ENCODE data around the gene FAM83B.
"Not testable (repeated sequence)": the region's sequence is repeated elsewhere in the genome, so short reads cannot be mapped to it uniquely, and the experiment has no call there.

FAM83B gene, protein sequence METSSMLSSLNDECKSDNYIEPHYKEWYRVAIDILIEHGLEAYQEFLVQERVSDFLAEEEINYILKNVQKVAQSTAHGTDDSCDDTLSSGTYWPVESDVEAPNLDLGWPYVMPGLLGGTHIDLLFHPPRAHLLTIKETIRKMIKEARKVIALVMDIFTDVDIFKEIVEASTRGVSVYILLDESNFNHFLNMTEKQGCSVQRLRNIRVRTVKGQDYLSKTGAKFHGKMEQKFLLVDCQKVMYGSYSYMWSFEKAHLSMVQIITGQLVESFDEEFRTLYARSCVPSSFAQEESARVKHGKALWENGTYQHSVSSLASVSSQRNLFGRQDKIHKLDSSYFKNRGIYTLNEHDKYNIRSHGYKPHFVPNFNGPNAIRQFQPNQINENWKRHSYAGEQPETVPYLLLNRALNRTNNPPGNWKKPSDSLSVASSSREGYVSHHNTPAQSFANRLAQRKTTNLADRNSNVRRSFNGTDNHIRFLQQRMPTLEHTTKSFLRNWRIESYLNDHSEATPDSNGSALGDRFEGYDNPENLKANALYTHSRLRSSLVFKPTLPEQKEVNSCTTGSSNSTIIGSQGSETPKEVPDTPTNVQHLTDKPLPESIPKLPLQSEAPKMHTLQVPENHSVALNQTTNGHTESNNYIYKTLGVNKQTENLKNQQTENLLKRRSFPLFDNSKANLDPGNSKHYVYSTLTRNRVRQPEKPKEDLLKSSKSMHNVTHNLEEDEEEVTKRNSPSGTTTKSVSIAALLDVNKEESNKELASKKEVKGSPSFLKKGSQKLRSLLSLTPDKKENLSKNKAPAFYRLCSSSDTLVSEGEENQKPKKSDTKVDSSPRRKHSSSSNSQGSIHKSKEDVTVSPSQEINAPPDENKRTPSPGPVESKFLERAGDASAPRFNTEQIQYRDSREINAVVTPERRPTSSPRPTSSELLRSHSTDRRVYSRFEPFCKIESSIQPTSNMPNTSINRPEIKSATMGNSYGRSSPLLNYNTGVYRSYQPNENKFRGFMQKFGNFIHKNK

GRCh38 chr6:54846243-54846856 lies at the start of gene FAM83B:
Gene FAM83B (plus strand): TSS chr6:54846771. CDS start chr6:54870247, 23,476 bp downstream.
- DNase-seq, result peak; percentile 60

- DNase-seq, result not testable (repeated sequence)
These were observed 49.7 kb upstream of the FAM83B start for GRCh38 chr6:54796918-54797317.

DNA sequence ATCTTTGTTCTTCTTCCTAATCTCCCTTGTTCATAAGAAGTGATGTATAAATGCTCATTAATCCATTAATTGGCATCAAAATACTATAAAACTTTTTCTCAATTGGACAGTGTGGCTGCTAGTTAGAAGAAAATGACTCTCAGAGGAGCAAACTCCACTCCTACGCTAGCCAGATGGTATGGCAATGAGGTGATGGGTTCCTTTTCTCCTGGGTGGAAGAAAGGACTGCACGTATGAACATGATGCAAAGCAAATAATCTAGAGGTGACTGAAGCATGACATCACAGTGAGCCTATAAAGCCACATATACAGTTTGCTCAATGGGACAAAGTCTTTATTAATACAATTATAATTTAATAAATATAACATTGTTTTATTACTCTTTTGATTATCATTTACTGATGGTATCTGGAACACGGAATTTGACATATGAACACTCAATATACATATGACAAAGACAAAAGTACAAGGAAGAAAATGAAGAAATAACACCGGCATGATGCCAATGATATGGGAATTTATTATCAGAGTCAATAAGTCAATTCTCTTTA lies 46.4 kb upstream of the FAM83B start:
- no peak for DNase-seq

DNA sequence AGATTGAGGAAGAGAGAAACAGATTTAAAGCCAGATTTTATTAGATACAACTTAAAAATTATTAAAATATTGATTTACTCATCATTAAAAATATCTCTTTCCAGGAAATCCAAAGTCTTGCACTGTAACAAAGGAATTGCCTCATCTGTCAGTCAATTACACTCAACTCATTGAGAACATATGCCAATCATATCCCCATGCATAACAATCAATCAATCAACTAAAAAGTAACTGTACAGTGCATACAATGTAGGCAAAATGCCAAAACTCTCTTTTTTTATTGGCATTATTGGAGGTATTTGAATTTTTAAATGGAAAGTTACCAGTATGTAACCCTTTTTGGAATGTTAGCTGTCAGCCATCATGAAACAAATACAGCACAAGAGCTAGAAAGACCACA lies 45.3 kb upstream of the FAM83B start:
- no peak for DNase-seq

- no peak for DNase-seq
These were observed 44.9 kb upstream of the FAM83B start for GRCh38 chr6:54801669-54802068.

DNA sequence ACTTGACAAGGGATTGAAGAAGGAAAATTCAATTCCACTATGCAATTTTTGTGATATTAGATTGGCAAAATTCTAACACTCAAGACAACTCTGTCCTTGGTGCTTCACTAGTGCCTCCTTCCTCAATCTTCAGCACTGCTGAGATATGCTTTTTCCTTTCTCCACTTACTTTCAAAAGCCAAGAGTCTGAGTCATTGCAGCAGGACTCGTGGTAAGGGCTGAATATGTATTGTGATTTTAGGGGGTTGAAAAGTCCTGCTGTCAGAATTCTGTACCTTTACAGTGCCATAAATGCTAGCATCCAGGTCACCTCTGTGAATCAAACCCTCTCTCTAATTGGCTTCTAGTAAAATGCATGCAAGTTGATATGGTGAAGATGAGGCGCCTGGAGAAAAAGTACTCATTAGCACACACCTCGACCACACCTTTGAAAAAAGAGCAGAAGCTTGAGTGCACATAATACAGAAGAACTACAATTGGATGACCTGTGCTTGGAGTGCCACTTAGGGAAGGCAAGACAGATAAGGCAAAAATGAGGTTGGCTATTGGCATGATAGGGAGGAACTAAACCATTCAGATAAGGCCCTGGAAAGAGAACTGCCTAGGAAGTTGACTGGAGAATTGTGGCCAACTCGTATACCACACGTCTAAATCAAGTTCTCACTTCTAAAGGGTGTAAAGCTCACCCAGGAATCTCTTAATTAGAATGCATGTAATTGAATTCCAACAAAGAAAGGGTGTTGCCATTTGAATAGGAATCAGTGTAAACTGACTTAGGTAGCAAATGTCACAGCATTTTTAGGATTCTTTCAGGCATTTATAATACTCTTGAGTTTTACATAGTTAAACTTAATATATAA lies 43.6 kb upstream of the FAM83B start:
- no peak for DNase-seq

GRCh38 chr6:54805077-54805476 lies 41.5 kb upstream of the FAM83B start:
- no peak for DNase-seq

DNA sequence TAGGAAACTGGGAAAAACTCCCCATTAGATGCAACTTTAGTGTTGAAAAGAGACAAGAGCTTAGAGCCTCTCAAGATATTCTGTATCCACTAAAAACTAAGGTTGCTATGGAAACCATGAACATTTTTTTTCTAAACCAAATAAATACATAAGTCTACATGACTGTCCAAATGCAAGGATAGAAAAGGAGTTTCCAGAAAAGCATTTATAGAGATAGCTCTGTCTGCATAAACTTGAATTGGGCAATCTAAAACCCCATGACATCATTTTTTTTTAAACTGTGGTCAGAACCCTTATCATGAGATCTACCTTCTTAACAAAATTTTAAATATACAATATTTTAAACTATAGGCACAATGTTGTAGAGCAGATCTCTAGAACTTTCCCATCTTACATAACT lies 36.4 kb upstream of the FAM83B start:
- DNase-seq, result no peak

GRCh38 chr6:54813892-54814291 lies 32.7 kb upstream of the FAM83B start:
- DNase-seq, result peak; percentile 100

GRCh38 chr6:54817236-54817635 lies 29.3 kb upstream of the FAM83B start:
- no peak for DNase-seq

DNA sequence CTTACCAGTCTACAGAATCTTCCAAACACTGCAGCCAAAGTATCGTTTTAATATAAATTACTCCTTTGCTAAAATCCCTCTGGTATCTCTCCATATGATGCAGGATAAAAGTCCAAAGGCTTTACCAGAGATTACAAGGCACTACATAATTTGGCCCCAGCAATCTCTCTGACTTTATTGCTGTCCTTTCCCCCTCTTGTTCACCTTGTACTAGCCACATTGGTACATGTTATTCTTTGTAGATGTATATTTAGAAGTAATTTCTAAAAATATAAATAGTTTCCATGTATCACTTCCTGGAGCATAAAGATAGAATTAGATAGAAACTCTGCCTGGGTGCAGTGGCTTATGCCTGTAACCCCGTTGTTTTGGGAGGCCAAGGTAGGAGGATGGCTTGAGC lies 28.7 kb upstream of the FAM83B start:
- no peak for DNase-seq

DNA sequence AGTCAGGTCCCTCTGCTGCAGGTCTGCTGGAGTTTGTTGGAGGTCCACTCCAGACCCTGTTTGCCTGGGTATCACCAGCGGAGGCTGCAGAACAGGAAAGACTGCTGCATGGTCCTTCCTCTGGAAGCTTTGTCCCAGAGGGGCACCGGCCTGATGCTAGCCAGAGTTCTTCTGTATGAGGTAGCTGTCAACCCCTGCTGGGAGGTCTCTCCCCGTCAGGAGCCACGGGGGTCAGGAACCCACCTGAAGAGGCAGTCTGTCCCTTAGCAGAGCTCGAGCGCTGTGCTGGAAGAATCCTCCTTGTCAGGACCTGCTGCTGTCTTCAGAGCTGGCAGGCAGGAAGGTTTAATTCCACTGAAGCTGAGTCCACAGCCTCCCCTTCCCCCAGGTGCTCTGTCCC lies 22.3 kb upstream of the FAM83B start:
- DNase-seq, result not testable (repeated sequence)

DNA sequence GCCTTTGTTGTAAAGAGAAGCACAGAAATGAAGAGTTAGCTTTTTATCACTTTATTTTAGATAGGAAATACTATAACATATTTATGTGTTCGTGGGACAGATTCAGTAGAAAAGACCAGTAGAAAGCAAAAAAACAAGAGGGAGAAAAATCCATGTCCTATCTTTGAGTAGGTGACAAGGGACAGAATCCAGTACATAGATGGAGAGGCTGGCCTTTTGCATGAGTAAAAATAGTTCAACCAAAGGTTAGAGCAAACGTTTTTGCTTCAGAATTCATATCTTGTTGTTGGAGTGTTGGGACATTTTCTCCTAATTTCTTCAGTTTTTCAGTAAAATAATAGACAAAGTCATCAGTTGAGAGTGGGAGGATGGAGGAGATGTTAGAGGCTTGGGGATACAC lies 19.6 kb upstream of the FAM83B start:
- no peak for DNase-seq

DNA sequence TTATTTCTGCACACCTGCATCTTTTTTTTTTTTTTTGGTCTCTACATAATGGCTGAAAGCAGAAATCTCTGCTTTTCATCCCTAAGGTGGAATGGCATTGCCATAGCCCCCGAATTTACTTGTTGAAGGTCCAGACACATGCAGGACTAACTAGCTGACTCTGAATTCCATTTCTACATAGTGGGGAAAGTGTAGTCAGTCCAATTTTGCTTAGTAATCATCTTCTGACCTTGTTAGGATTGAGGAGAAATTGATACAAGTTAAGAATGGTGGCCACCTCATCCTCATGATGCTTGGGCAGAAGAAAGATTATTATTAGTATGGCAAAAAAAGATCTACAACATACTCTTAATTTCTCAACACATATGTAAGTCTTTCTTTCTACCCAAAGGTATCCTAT lies 16.4 kb upstream of the FAM83B start:
- DNase-seq, result no peak

GRCh38 chr6:54835176-54835575 lies 11.4 kb upstream of the FAM83B start:
- DNase-seq, result no peak

GRCh38 chr6:54846857-54847674 lies 495 bp downstream of the FAM83B start:
- no peak for DNase-seq

GRCh38 chr6:54847799-54848597 lies 1.4 kb downstream of the FAM83B start:
- DNase-seq, result no peak

- DNase-seq, result no peak
These were observed 3.5 kb downstream of the FAM83B start for GRCh38 chr6:54850114-54850513.

DNA sequence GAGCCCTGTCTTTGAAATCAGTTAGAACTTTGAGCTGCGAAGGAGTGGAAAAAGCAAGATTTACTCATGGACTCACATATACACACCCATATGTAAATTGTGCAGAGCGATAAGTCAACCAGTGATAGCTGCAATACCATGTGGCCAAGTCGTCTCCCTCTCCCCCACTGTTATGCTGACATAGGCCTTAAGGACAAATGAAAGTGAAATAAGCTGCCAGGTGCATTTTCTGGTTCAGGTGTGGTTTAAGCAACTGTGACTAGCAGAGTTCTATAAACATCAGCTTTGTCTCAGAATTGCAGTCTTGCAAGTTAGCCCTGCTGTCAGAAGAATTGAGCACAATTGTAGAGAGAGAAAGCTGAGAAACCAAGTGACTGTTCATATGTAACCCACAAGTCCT lies 9.6 kb downstream of the FAM83B start:
- no peak for DNase-seq

- no peak for DNase-seq
These were observed 13.6 kb downstream of the FAM83B start for GRCh38 chr6:54860132-54860531.

Measured in NCI-H1105 treated with DMSO at 0.1 percent for 48 hours (cell line).